IMR-90 (cell line): Measurements from ENCODE around the gene PPT2. TPM values are rescaled to one million over a fixed set of nuclear protein-coding genes. Genes with fewer than 3 reads are reported as not detected.

Experiments used
- ATAC-seq: fragments of 200-7000 bp; cut with Tn5 transposase; 2 replicates; pipeline ENCODE4 v1.9.1; 2020; ENCODE audit warnings: low read depth, mild to moderate bottlenecking, moderate library complexity
- BruUV-seq: library from RNA; stranded (reverse); fragments of 400-500 nt; replicated peaks from 2 replicates; lab custom pipeline; 2021; lab: Mats Ljungman, UMichigan
- CTCF ChIA-PET: fragments of 300-600 bp; formaldehyde crosslinking; extraction: SDS; loops from one replicate; lab custom pipeline; 2021; ENCODE audit warnings: antibody characterized with exemption; lab: Yijun Ruan, JAX
- POLR2A ChIA-PET: fragments of 300-600 bp; sonication (Branson Sonifier 250); formaldehyde crosslinking; loops from one replicate; lab custom pipeline; 2022; ENCODE audit warnings: antibody characterized with exemption; ENCODE audit not compliant: unreplicated experiment; lab: Charles Lee
- DNase-seq: peaks from one replicate; pipeline ENCODE4 v3.0.0; 2013
- H2AFZ ChIP-seq: replicated peaks from 2 replicates; pipeline ENCODE3; 2013; ENCODE audit warnings: low read length, mild to moderate bottlenecking; ENCODE audit not compliant: poor library complexity
- H2AK5ac ChIP-seq: 2 replicates; pipeline ENCODE4 v1.6.1; 2013; ENCODE audit warnings: low read depth, low read length, inconsistent platforms
- H2AK9ac ChIP-seq: replicated peaks from 2 replicates; pipeline ENCODE3; 2013; ENCODE audit warnings: mild to moderate bottlenecking, low read depth, low read length, moderate library complexity; ENCODE audit not compliant: poor library complexity
- H2BK120ac ChIP-seq: 2 replicates; pipeline ENCODE4 v1.6.1; 2013; ENCODE audit warnings: low read depth, low read length, inconsistent platforms
- H2BK15ac ChIP-seq: 3 replicates; pipeline ENCODE4 v1.6.1; 2013; ENCODE audit warnings: low read depth, low read length, inconsistent platforms
- H2BK20ac ChIP-seq: 2 replicates; pipeline ENCODE4 v1.6.1; 2013; ENCODE audit warnings: low read depth, mild to moderate bottlenecking, inconsistent platforms, low read length, moderate library complexity
- H2BK5ac ChIP-seq: 2 replicates; pipeline ENCODE4 v1.6.1; 2013; ENCODE audit warnings: mild to moderate bottlenecking, low read depth, low read length, inconsistent platforms; ENCODE audit not compliant: poor library complexity, severe bottlenecking
- H3K14ac ChIP-seq: replicated peaks from 2 replicates; pipeline ENCODE4 v1.6.1; 2013; ENCODE audit warnings: low read depth, low read length, inconsistent platforms
- H3K18ac ChIP-seq: 2 replicates; pipeline ENCODE4 v1.6.1; 2013; ENCODE audit warnings: low read depth, low read length, control low read depth
- H3K23ac ChIP-seq: 2 replicates; pipeline ENCODE4 v1.6.1; 2013; ENCODE audit warnings: low read depth, low read length, inconsistent platforms
- H3K27ac ChIP-seq: 2 replicates; pipeline ENCODE4 v1.5.1; 2013; ENCODE audit warnings: mild to moderate bottlenecking, control low read depth, low read length; ENCODE audit not compliant: insufficient read depth
- H3K27me3 ChIP-seq: 2 replicates; pipeline ENCODE4 v1.6.1; 2013; ENCODE audit warnings: low read length; ENCODE audit not compliant: control insufficient read depth, insufficient read depth
- H3K36me3 ChIP-seq: 2 replicates; pipeline ENCODE4 v1.6.1; 2013; ENCODE audit warnings: low read length, mixed read lengths; ENCODE audit not compliant: control insufficient read depth, insufficient read depth
- H3K4ac ChIP-seq: 2 replicates; pipeline ENCODE4 v1.6.1; 2013; ENCODE audit warnings: low read depth, low read length, inconsistent platforms
- H3K4me1 ChIP-seq: 2 replicates; pipeline ENCODE4 v1.6.1; 2013; ENCODE audit warnings: low read length, mixed read lengths; ENCODE audit not compliant: control insufficient read depth, insufficient read depth
- H3K4me2 ChIP-seq: 2 replicates; pipeline ENCODE4 v1.6.1; 2013; ENCODE audit warnings: low read depth, mild to moderate bottlenecking, control low read depth, low read length, moderate library complexity
- H3K4me3 ChIP-seq: 2 replicates; pipeline ENCODE4 v1.5.1; 2013; ENCODE audit warnings: low read depth, mild to moderate bottlenecking, control low read depth, low read length, moderate library complexity; ENCODE audit not compliant: insufficient read depth
- H3K56ac ChIP-seq: 2 replicates; pipeline ENCODE4 v1.6.1; 2013; ENCODE audit warnings: low read length, inconsistent platforms; ENCODE audit not compliant: insufficient read depth; ENCODE audit errors: extremely low read depth
- H3K79me1 ChIP-seq, 2 experiments: 2 replicates each; pipeline ENCODE4 v1.6.1; 2013; ENCODE audit warnings: low read length in 2 of 2, inconsistent platforms in 1 of 2, low read depth in 1 of 2
- H3K9ac ChIP-seq: 2 replicates; pipeline ENCODE4 v1.6.1; 2013; ENCODE audit warnings: low read depth, low read length, control low read depth
- H3K9me1 ChIP-seq: 2 replicates; pipeline ENCODE4 v1.6.1; 2013; ENCODE audit warnings: low read length, inconsistent platforms; ENCODE audit not compliant: insufficient read depth
- H3K9me3 ChIP-seq: 2 replicates; pipeline ENCODE4 v1.6.1; 2013; ENCODE audit warnings: low read length; ENCODE audit not compliant: control insufficient read depth, insufficient read depth
- H4K20me1 ChIP-seq: 2 replicates; pipeline ENCODE4 v1.6.1; 2013; ENCODE audit warnings: low read length, inconsistent platforms; ENCODE audit not compliant: insufficient read depth
- H4K5ac ChIP-seq: 2 replicates; pipeline ENCODE4 v1.6.1; 2013; ENCODE audit warnings: mild to moderate bottlenecking, low read depth, low read length, control low read depth
- H4K8ac ChIP-seq, 2 experiments: 2 replicates each; pipeline ENCODE4 v1.6.1; 2013; ENCODE audit warnings: low read depth in 2 of 2, low read length in 2 of 2, control low read depth in 1 of 2, inconsistent platforms in 1 of 2
- H4K91ac ChIP-seq: 2 replicates; pipeline ENCODE4 v1.6.1; 2013; ENCODE audit warnings: low read depth, low read length, inconsistent platforms; ENCODE audit not compliant: insufficient read depth
- CEBPB ChIP-seq: IDR thresholded peaks from 2 replicates; pipeline ENCODE4 v1.6.1; 2012; ENCODE audit warnings: low read depth, low read length, improper control_type of control experiment
- CHD1 ChIP-seq: IDR thresholded peaks from 2 replicates; pipeline ENCODE4 v1.6.1; 2012; ENCODE audit warnings: low read depth, low read length, improper control_type of control experiment
- CTCF ChIP-seq: conservative IDR thresholded peaks from 2 replicates; pipeline ENCODE4 v1.5.1; 2012; ENCODE audit warnings: mild to moderate bottlenecking, low read depth, low read length, improper control_type of control experiment
- ELK1 ChIP-seq: fragments of 150-350 bp; IDR thresholded peaks from 2 replicates; pipeline ENCODE4 v1.6.1; 2016; ENCODE audit warnings: low read depth, mild to moderate bottlenecking, low read length, moderate library complexity, borderline replicate concordance
- FOS ChIP-seq: fragments of 150-350 bp; IDR thresholded peaks from 2 replicates; pipeline ENCODE4 v1.6.1; 2016; ENCODE audit warnings: low read depth, low read length
- MAFK ChIP-seq: IDR thresholded peaks from 2 replicates; pipeline ENCODE4 v1.6.1; 2012; ENCODE audit warnings: low read depth, low read length, improper control_type of control experiment
- MAZ ChIP-seq: IDR thresholded peaks from 2 replicates; pipeline ENCODE4 v1.6.1; 2012; ENCODE audit warnings: low read depth, mild to moderate bottlenecking, low read length, improper control_type of control experiment, moderate library complexity, borderline replicate concordance
- NFE2L2 ChIP-seq: fragments of 150-350 bp; IDR thresholded peaks from 2 replicates; pipeline ENCODE4 v1.6.1; 2016; ENCODE audit warnings: low read depth, mild to moderate bottlenecking, low read length
- RCOR1 ChIP-seq: IDR thresholded peaks from 2 replicates; pipeline ENCODE4 v1.6.1; 2012; ENCODE audit warnings: mild to moderate bottlenecking, low read length, improper control_type of control experiment; ENCODE audit not compliant: insufficient replicate concordance
- RFX5 ChIP-seq: IDR thresholded peaks from 2 replicates; pipeline ENCODE4 v1.8.0; 2012; ENCODE audit warnings: low read depth, mild to moderate bottlenecking, low read length, moderate library complexity
- SMC3 ChIP-seq: fragments of 150-350 bp; IDR thresholded peaks from 2 replicates; pipeline ENCODE4 v1.6.1; 2016; ENCODE audit warnings: low read depth, mild to moderate bottlenecking, antibody characterized with exemption, low read length, moderate library complexity
- WGBS, 2 experiments: methylation state at CpG; one replicate each; pipeline versions ENCODE4 v1.1.5 to v1.1.7; 2013; ENCODE audit warnings: missing lambda C conversion rate in 2 of 2; ENCODE audit not compliant: insufficient read length in 1 of 2; ENCODE audit errors: extremely low coverage in 2 of 2; 5-methylcytosine and 5-hydroxymethylcytosine counted together
- dilution Hi-C: fragments of 300-500 bp; cut with HindIII; formaldehyde crosslinking; loops from one replicate; pipeline ENCODE4 v1.14.3; 2018; ENCODE audit warnings: low sequenced_read_pairs; ENCODE audit not compliant: unreplicated experiment
- in situ Hi-C: fragments of 300-500 bp; cut with MboI; formaldehyde crosslinking; loops from 3 replicates; pipeline ENCODE4 v1.14.3; 2019; ENCODE audit warnings: low sequenced_read_pairs, inconsistent platforms, mixed read lengths
- intact Hi-C: fragments of 100-400 bp; cut with micrococcal nuclease; formaldehyde crosslinking; loops from 2 replicates; pipeline ENCODE4 v1.10.0; 2022
- polyA plus RNA-seq, 3 experiments: library from polyadenylated mRNA; depleted of rRNA; stranded (reverse); fragments of >200 nt; gene quantifications; 2 replicates each; pipeline ENCODE4 v1.2.3, GENCODE V29; 2012; ENCODE audit warnings: low replicate concordance in 1 of 3
- total RNA-seq: library from RNA; depleted of rRNA; stranded (reverse); fragments of >200 nt; gene quantifications from 2 replicates; pipeline ENCODE4 v1.2.3, GENCODE V29; 2012
- TF ChIP-seq, protein P1 (sequence below): fragments of 150-350 bp; IDR thresholded peaks from 2 replicates; pipeline ENCODE4 v1.6.1; 2017; ENCODE audit warnings: mild to moderate bottlenecking, antibody characterized with exemption, low read length, low read depth

PPT2 gene
- total and polyA plus RNA-seq, 2 of the 4 experiments (the other 2 are of a cell fraction) = 3.2 to 16.2 TPM

DNA sequence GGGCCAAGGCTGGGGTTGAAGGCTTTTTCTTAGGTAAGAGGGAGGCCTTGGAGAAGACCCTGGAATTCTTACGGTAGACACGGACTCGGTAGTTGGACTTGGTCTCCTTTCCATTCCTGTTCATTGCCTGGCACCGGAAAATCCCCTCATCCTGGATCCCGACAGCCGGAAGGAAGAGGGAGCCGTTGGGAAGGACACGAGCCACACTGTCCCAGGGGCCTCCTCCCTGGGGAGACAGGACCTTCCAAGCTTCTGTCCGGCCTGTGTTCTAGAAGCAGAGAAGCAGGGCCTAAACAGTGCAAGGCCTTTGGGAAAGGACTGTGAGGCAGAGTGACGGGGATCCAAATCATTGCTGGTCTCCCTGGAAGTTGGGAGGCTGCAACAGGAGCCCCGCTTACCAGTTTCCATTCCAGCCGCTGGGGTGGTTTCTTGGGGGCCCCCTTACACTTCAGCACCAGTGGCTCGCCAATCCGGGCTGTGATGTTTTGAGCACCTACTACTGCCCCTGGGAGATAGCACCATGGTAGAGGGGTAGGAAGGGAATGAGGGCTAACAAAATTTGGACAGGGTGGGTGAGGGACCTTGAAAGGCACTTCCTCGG is 29.6 kb downstream of the PPT2 start:
- TF ChIP-seq CHD1 (no peak), CTCF (no peak), MAZ (no peak), ELK1 (no peak), NFE2L2 (no peak), RFX5 (no peak), CEBPB (no peak), RCOR1 (no peak), MAFK (no peak), SMC3 (no peak), FOS (no peak)
- TF ChIP-seq, protein P1, sequence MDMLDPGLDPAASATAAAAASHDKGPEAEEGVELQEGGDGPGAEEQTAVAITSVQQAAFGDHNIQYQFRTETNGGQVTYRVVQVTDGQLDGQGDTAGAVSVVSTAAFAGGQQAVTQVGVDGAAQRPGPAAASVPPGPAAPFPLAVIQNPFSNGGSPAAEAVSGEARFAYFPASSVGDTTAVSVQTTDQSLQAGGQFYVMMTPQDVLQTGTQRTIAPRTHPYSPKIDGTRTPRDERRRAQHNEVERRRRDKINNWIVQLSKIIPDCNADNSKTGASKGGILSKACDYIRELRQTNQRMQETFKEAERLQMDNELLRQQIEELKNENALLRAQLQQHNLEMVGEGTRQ = no peak
- POLR2A ChIA-PET = no interaction called here

More for the DNA sequence above, 29.6 kb downstream of the PPT2 start:
- H2AK9ac ChIP-seq = peak overlapping the region; percentile 71
- H3K9me1 ChIP-seq = peaks cover 15% of the 10 kb centered on the region
- H4K20me1 ChIP-seq = no peaks in the 10 kb centered on the region
- ATAC-seq = no peak
- H3K27me3 ChIP-seq = no peaks in the 10 kb centered on the region
- no peak overlapping the region for H2BK15ac ChIP-seq
- H3K4me2 ChIP-seq = no peak overlapping the region
- WGBS, 2 experiments = 80% methylated on average over 2 of the region's 15 CpGs; no CpG with 5 or more reads in 1 of the 2 experiments
- CTCF ChIA-PET = no interaction called here
- H2BK20ac ChIP-seq = no peak overlapping the region
- no peak overlapping the region for H3K56ac ChIP-seq
- H3K9me3 ChIP-seq = no peaks in the 10 kb centered on the region
- no peak for DNase-seq
- H4K8ac ChIP-seq = no peak overlapping the region
- H4K91ac ChIP-seq = no peak overlapping the region
- no peak overlapping the region for H3K4ac ChIP-seq
- no peak overlapping the region for H3K18ac ChIP-seq
- H2BK120ac ChIP-seq = no peak overlapping the region
- H3K9ac ChIP-seq = no peak overlapping the region
- peaks cover 17 to 48% of the 10 kb centered on the region in 2 experiments for H3K79me1 ChIP-seq
- dilution Hi-C loops = no loop called here
- H2AK5ac ChIP-seq = no peak overlapping the region
- H2BK5ac ChIP-seq = no peak overlapping the region
- no peak overlapping the region for H3K23ac ChIP-seq
- intact Hi-C loops = no loop called here
- BruUV-seq = no TSS peak
- no peak overlapping the region for H3K14ac ChIP-seq
- H3K4me3 ChIP-seq = no peak overlapping the region
- no peak overlapping the region for H4K5ac ChIP-seq
- no peaks in the 10 kb centered on the region for H3K4me1 ChIP-seq
- no peak overlapping the region for H3K27ac ChIP-seq
- in situ Hi-C loops = loop anchor here (25.0 kb wide), 1 partner anchor 779 kb away; the partner anchor contains the start of genes BRD2 and HLA-DMA
- H3K36me3 ChIP-seq = peaks cover 38% of the 10 kb centered on the region
- H2AFZ ChIP-seq = peak overlapping the region; percentile 39
